Lower leg skin (tissue), 4 donors: ENCODE data around the gene TBX15. TPM values are rescaled to one million over a fixed set of nuclear protein-coding genes. Genes with fewer than 3 reads are reported as not detected.

ENCODE experiments used
- DNase-seq, 2 donors: peaks; one replicate each; pipeline ENCODE4 v3.0.0-alpha.2; 2019; ENCODE audit warnings: low spot score in 2 of 2
- H3K4me3 ChIP-seq: fragments of 200-600 bp; sonication (generic); 2 replicates; pipeline ENCODE4 v1.5.1; 2017; ENCODE audit warnings: mild to moderate bottlenecking, low read depth; ENCODE audit not compliant: poor library complexity, severe bottlenecking
- POLR2A ChIP-seq, 2 donors: fragments of 450-650 bp; IDR thresholded peaks; one replicate each; pipeline ENCODE4 v1.6.1; 2016 to 2017; ENCODE audit warnings: antibody characterized with exemption in 2 of 2, mild to moderate bottlenecking in 1 of 2, moderate library complexity in 1 of 2
- WGBS, 2 donors: methylation state at CpG; one replicate each; pipeline ENCODE4 v1.1.5; 2018; 5-methylcytosine and 5-hydroxymethylcytosine counted together
- intact Hi-C: fragments of 100-400 bp; cut with DNase I; formaldehyde crosslinking; loops from one replicate; pipeline ENCODE4 v1.15.0; 2023; ENCODE audit warnings: low total_unique reads
- total RNA-seq, 4 donors: library from RNA; depleted of rRNA; stranded (reverse); fragments of >200 nt; gene quantifications; one replicate each; pipeline ENCODE4 v1.1.0, GENCODE V29; 2016
- TF ChIP-seq, protein P1 (sequence below), 3 donors: fragments of 450-650 bp; IDR thresholded peaks; one replicate each; pipeline ENCODE4 v1.5.1; 2016; ENCODE audit warnings: antibody characterized with exemption in 3 of 3, mild to moderate bottlenecking in 3 of 3, moderate library complexity in 2 of 3

The TBX15 gene
- total RNA-seq, 4 donors from 2014 or later, result 4.7 to 17.0 (median 5.9) TPM

DNA sequence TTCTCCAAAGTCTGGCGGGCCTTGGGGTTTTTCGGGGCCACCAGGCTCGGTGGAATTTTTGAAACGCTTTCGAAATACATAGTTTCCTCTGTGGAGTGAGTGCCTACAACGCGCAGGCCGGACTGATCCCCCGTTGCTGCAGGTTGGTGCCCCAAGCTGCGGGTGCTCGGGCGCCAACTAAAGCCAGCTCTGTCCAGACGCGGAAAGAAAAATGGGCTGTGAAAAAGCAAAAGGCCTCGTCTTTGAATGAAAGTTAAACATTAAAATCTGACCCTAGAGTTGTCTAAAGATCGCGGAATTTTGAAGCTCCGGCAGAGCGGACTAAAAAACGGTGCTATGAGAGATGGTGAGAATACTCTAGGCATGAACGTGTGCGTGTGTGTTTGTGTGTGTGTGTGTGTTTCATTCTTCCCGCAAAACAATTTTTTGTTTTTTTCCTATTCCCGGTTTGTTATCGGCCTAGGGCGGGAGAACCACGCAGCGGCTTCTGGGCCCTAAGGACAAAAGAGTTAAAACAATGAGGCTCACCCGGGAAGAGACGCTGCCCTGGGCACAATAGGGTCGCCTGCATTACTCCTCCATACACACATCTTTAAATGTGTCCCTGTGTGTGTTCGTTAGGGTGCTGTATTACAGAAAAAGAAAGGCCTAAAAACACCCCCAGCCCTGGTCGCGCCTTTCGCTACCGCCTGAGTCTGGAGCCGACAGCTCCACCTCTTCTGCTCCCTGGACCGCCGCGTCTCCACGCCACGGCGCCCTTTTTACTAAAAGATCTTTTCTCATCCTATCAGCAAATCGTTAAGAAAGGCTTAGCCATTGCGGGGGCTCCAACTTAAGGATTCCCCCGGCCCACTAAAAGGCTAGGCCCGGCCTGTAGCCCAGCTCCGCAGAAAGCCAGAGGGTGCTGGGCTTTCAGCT lies 3.2 kb downstream of the TBX15 start:
- intact Hi-C loops, result no loop called here
- WGBS, 2 donors, result 10 to 15% methylated on average over 48 of the region's 48 CpGs
- peak overlapping the region; percentile 18 for H3K4me3 ChIP-seq
- DNase-seq, result peak in 1 of 2 donors; percentile 87
- TF ChIP-seq POLR2A (IDR thresholded peaks at IDR 0.05), result no peak
- TF ChIP-seq, protein P1, sequence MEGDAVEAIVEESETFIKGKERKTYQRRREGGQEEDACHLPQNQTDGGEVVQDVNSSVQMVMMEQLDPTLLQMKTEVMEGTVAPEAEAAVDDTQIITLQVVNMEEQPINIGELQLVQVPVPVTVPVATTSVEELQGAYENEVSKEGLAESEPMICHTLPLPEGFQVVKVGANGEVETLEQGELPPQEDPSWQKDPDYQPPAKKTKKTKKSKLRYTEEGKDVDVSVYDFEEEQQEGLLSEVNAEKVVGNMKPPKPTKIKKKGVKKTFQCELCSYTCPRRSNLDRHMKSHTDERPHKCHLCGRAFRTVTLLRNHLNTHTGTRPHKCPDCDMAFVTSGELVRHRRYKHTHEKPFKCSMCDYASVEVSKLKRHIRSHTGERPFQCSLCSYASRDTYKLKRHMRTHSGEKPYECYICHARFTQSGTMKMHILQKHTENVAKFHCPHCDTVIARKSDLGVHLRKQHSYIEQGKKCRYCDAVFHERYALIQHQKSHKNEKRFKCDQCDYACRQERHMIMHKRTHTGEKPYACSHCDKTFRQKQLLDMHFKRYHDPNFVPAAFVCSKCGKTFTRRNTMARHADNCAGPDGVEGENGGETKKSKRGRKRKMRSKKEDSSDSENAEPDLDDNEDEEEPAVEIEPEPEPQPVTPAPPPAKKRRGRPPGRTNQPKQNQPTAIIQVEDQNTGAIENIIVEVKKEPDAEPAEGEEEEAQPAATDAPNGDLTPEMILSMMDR (IDR thresholded peaks at IDR 0.05), result no peak

DNA sequence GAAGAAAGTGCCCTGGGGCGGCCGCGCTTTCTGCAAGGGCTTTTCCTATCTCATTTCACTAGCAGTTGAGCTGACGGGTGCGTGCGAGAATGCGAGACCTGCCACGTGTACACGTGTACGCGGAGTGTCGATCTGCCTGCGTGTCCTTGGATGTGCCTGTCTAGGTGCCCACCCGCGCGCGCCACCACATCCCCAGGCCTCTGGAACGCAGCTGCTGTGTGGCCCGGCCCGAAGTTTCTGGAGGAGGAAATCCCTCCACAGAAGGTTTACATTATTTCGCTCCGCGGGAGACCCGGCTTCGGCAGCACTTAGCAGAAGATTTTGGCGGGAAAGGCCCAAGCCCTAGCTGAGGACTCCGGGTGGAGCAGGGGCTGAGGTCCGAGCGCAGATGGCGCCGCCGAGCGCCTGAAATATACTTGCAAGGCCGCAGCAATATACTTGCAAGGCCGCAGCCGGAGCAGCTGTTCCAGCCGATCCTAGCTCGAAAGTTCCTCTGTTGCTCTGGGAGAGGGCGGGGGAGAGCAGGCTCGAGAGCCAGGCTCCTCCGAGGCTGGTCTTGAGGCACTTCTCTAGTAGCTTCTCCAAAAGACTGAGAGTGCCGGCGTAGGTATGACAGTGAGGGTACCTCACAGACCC lies 3.9 kb downstream of the TBX15 start:
- WGBS, 2 donors, result 7 to 10% methylated on average over 26 to 43 of the region's 43 CpGs
- intact Hi-C loops, result no loop called here
- peak in 1 of 2 donors; percentile 92 for DNase-seq
- no peak for TF ChIP-seq POLR2A (IDR thresholded peaks at IDR 0.05)
- TF ChIP-seq, protein P1 (IDR thresholded peaks at IDR 0.05), result no peak
- H3K4me3 ChIP-seq, result no peak overlapping the region

DNA sequence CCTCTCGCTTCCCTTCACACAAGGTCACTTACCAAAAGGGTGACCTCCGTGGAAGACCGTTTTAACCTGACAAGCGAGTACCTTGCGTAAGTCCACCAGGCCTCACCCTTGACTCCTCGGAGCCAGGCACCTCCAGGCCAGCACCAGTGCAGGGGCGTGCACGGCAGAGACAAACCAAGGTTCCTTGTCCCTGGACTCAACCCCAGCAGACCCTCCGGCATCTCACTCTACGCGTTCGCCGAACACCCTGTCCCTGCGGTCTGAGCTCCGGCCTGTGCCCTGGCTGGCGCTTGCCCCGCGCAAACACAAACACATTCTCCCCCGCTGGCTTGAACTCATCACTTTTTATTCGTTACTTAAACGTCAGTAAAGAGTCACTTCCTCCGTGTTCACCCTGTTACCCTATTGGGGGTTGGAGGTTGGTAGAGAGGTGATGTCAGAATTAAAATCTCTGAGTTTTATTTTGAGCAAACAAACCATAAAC lies 4.5 kb downstream of the TBX15 start:
- DNase-seq, result no peak
- 26 to 35% methylated on average over 22 of the region's 22 CpGs for whole genome bisulfite sequencing, 2 donors
- H3K4me3 ChIP-seq, result no peak overlapping the region
- TF ChIP-seq, protein P1 (IDR thresholded peaks at IDR 0.05), result no peak
- no peak for TF ChIP-seq POLR2A (IDR thresholded peaks at IDR 0.05)
- intact Hi-C loops, result no loop called here

DNA sequence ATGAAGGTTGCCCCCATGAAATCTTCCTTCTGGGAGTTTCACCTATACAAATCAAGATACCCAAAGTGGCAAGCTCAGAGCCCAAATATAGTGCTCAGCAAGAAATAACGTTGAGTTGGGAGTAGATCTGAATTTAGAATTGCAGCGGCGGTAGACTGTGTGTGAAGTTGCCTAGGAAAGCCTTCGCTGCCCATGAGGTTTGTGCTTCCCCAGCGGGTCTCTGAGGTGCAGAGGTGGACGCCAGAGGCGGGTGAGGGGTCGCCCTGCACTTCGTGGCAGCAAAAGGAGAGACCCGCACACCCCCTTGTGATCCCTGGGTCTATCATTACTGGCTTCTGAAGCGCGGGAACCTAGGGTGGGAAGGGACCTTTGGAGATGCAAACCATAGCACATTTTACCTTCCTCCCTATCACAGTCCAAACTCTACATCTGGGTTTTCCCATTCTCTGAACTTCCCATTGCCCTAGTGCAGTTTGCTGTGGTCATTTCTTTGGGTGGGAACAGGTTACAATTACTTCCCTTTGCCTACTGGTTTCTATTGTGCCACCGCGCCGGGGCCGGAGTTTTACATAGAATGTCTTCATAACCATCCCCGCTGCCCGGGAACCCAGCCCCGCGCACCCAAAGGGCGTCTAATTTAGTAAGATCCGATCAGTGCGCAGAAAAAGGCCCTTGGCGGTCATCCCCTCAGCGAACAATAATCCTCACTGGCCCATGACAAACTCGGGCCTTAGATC lies 5.2 kb downstream of the TBX15 start:
- intact Hi-C loops, result no loop called here
- DNase-seq, result no peak
- H3K4me3 ChIP-seq, result no peak overlapping the region
- WGBS, 2 donors, result 21 to 26% methylated on average over 26 of the region's 26 CpGs
- TF ChIP-seq, protein P1 (IDR thresholded peaks at IDR 0.05), result no peak
- no peak for TF ChIP-seq POLR2A (IDR thresholded peaks at IDR 0.05)

DNA sequence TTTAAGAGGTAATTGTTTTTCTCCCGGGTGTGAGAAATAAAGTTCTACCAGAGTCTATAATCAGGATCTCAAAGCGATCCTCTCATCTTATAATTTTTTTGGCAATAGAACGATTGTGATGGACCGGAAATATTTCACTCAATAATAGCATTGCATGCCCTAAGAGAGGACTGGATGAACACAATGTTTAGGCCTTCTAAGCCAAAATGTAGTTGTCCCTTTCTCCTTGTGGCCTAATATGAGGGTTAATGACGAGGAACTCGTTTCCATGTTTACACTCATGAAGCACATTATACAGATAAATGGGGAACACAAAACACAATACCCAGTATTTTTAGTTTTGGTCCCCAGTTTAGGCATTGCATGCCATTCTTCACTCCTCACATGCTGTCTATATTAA lies 5.9 kb downstream of the TBX15 start:
- TF ChIP-seq, protein P1 (IDR thresholded peaks at IDR 0.05), result no peak
- no peak for TF ChIP-seq POLR2A (IDR thresholded peaks at IDR 0.05)
- no peak for DNase-seq
- intact Hi-C loops, result no loop called here
- WGBS, 2 donors, result 43% methylated on average over 6 of the region's 6 CpGs
- no peak overlapping the region for H3K4me3 ChIP-seq
